NCI-H1694 treated with DMSO at 0.1 percent for 48 hours (cell line): ENCODE data around the gene FGF11.

ENCODE experiments used
- DNase-seq: peaks from one replicate; lab custom pipeline; 2025; lab: John Stamatoyannopoulos, UW

The FGF11 gene

DNA sequence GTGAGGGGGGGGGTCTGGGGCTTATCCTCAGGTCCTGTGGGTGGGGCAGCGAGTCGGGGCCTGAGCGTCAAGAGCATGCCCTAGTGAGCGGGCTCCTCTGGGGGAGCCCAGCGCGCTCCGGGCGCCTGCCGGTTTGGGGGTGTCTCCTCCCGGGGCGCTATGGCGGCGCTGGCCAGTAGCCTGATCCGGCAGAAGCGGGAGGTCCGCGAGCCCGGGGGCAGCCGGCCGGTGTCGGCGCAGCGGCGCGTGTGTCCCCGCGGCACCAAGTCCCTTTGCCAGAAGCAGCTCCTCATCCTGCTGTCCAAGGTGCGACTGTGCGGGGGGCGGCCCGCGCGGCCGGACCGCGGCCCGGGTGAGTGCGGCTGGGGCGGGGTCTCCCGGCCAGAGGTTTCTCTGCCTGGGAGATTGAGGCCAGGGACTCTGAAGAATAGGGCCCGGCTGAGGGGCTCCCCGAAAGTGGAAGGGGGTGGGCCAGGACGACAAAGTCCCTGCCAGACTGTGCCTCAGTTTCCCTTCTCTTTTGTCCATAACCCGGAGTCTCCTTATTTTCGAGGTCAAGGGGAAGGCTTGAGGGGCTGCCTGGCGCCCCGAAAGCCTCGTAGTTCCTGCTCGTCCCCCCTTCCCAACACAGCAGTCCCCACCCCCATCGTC lies at the start of gene FGF11:
FGF11 (plus strand) TSS at position 51 of the 651 bp plus-strand sequence; CDS start at position 160, 109 bp downstream.
- DNase-seq: no peak

DNA sequence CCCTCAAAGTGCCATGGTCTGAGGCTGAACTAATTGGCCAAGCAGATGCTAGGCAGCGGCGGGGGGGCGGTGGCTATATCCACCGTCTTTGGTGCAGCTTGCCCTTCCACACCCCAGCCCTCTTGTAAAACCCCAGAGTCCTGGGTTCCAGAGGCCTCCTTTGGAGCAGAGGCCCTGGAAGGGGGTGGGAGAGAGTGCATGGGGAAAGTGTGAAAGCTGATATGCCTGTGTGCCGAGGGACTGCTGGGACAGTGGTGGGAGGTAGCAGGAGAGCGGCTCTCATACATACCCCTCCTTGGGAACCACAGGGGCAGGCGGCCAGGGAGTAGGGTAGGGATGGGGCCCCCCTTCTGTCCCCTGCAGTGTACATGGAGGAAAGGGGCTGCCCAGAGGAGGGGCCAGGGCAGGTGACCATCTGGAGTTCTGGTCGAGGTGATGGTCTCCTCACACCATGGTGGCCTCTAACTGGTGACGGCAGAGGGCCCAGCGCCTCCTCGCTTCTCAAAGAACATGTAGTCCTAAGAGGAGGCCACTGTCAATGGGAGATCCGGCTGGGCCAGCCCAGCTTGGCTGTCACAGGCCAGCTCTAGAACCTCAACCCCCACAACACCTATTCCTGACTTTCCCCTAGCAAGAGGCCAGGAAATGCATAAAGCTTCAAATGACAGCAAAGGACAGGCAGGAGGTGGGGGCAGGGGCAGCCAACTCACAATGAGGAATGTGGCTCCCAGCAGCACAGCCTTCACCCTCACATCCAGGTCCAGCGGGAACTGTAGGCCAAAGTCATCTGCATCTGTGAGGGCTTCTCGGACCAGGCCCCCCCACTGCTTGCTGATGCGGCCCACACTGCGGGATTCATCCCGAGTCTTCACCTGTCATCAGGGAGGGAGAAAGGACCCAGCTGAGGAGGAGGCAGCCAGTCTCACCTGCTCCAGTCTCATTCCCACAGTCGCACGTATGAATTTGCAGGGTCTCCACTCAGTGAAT lies 49.1 kb upstream of the FGF11 start:
- no peak for DNase-seq

DNA sequence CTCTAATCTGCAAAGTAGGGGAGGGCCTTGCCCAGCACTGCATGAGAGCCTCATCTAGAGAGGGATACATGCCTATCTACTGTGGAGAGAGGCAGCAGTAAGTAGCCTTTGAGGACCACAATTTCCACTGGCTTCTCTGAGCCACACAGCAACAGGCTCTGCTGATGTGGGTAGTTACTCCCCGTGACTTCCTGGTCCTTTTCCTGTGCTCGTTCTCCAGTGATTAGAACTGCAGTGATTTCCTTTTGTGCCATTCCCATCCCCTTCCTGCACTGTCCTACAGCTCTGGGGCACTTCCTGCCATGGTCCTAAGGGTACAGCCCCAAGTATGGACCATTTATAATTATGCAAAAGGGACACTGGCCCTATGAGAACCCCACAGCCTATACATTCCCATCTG lies 48.0 kb upstream of the FGF11 start:
- no peak for DNase-seq

DNA sequence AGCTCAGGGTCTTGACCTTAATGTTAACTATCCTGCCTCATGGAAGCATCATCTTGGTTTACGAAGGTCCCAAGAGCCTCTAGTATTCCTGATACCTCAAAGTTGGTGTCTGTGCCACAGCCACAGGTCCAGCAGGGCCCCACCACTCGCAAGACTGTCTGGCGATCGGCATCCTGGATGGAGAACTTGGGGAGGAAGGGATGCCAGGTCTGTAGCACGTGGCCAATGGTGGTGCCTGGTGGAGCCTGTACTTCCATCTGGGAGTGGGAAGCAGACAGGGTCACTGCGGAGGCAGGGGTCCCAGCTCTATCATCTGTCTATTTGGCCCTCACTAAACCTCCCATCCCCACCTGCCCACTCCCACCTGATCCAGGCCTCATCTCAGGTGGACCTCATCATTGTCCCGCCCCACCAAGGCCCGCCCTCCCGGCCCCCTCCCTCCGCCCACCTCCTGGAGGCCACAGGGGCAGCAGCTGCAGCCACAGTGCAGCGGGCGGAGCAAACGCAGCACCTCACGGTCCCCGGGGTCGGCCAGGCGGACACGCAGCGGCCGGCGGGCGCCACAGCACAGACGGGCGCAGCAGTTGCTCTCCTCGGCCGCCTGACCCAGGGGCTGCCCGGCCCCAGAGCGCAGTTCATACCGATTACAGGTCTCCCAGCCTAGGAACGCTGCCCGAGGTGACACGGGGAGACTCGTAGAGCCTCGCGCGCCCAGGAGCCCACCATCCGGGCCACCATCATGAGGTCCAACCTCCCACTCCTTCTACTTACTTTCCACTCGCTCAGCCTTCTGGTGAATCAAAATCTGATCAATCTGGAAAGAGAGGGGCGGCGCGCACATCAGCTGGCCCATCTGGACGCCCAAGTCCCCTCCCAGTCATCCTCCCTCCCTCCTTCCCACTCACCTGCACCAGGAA lies 46.4 kb upstream of the FGF11 start:
- DNase-seq: no peak

DNA sequence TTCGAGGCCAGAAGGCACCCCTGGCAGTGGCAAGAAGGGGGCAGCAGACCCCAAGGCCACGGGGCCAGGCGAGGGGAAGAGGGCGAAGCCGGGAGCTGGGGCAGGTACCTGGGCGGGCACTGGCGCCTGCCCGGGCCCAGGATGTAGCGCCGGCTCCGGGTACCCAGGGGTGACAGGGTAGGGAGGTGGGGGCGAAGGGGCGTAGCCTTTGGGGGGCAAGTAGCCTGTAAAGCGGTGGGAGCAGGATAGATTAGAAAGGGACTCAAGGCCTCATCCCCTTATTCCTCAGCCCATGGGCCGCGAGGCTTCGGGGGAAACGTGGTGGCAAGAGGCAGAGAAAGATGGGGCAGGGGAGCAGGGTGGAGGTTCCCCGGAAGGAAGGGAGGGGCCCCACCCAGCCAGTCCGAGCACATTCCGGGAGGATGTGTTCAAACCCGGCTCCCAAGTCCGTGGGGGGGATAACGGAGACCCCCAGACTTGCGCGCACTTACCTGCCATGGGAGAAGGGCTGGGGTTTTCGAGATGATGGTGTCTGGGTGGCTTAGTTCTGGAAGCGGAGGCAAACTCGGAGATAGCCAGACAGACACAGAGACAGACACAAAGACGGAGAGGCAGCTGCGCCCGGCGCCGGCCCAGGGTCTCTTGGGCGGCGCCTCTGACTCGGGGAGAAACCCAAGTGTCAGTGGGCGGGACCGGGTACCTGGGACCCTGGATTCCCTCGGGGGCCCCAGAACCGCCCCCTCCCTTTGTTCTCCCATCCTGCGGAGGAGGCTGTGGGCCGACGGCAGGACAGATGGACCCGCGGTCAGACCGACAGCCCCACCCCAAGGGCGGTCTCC lies 45.5 kb upstream of the FGF11 start:
- no peak for DNase-seq

DNA sequence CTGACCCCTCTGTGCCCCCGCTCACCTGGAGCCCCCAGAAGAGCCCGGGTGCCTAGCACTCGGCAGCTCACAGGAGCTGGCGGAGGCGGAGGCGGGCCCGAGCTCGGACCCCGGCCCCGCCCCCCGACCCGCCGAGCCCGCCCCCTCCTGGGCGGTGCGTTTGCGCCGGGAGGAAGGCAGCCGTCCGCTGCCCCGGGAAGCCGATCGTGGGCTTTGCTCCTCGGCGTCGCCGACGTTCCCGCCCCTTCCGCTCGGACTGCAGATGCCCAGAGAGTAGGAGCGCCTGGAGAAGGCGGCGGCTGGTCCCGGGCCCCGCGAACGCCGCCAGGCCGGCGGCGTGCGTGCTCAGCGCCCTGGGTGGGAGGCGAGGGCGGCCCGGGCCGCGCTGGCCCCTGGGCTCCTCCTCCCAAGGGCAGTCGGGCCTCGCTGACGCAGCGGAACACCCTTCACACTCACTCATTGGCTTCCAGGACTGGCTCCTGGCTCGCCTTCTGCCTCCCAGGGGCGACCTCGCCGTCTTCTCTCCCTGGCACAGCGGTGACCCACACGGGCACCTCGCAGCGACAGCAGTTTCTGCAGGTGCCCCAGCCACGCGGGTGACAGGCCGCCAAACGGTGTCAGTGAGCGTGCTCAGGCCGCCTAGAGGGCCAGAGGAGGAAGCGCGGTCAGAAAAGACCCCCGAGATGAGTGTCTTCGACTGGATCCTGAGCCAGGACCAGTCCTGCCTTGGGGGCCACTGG lies 44.7 kb upstream of the FGF11 start, which contains the start of gene PLSCR3:
PLSCR3 (minus strand) TSS at position 74 of the 740 bp plus-strand sequence. CDS start 415 bp downstream, outside the sequence.
- DNase-seq: peak; percentile 56

DNA sequence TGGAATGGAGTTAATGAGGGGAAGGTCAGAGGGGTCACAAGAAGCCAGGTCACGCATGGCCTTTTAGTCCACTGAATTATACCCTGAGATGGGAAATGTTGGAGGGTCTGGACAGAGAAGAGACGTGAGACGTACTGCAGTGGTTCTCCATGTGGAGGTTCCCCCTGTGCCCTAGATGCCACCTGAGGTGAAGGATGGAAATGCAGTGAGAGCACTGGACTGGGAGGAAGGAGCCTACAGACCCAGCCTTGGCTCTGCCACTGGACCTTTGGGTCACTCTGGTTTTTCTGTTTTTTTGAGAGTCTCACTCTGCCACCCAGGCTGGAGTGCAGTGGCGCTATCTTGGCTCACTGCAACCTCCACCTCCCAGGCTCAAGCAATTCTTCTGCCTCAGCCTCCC lies 43.2 kb upstream of the FGF11 start:
- DNase-seq: no peak

DNA sequence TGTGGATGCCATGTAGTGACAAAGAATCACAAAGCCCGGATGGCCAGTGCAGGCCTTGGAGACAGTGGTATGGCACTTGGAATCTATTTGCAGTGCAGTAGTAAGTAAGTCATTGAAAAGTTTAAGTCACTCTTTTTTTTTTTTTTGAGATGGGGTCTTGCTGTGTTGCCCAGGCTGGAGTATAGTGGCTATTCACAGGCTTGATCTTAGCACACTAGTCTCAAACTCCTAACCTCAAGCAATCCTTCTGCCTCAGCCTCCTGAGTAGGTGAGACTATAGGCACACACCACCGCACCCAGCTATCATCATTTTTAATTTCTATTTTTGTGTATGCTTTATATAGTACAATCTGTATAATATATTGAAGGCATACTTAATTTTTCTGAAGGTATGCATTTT lies 40.7 kb upstream of the FGF11 start:
- no peak for DNase-seq

DNA sequence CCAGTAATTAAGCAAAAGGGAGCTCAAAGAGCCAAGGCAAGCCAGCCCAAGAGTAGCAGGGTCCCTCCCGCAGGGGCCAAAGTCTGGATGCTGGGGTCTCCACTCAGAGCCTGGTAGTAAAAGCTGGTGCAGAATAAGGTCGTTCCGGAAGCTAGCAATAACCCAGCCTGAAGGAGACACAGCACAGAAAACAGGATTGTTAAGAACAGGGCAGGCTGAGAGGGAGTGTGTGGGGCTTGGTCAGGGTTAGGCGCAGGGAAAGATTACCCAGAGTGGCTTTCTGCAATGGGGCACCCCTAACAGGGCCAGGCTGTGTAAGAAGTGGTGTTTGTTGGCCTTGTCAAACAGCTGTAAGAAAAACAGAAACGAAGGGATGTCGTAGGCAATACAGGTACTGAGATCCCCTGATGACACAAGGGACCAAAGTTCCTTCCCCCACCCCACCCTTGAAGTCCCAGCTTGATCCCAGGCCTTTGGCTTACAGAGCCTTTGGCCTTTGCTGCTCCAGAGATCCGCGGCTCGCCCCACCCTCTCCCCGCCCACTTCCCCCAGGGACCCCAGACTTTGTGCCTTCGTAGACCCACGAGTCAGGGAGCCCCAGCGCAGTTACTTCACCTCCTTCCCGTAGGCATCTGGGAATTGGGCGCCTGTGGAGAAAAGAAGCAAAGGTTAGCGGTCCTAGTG lies 36.1 kb upstream of the FGF11 start:
- DNase-seq: no peak

DNA sequence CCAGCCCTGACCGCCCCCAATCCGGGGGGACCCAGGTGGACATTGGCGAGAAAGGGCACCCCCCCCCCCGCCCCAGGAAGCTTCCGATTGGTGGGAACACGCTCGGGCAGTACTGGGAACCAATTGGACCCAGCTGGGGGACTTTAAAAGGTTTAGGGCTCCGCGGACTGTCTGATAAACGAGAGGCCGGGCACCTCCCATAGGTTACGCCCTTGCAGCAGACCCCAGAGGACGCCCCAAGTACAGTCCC lies 35.7 kb upstream of the FGF11 start:
- DNase-seq: peak; percentile 52

DNA sequence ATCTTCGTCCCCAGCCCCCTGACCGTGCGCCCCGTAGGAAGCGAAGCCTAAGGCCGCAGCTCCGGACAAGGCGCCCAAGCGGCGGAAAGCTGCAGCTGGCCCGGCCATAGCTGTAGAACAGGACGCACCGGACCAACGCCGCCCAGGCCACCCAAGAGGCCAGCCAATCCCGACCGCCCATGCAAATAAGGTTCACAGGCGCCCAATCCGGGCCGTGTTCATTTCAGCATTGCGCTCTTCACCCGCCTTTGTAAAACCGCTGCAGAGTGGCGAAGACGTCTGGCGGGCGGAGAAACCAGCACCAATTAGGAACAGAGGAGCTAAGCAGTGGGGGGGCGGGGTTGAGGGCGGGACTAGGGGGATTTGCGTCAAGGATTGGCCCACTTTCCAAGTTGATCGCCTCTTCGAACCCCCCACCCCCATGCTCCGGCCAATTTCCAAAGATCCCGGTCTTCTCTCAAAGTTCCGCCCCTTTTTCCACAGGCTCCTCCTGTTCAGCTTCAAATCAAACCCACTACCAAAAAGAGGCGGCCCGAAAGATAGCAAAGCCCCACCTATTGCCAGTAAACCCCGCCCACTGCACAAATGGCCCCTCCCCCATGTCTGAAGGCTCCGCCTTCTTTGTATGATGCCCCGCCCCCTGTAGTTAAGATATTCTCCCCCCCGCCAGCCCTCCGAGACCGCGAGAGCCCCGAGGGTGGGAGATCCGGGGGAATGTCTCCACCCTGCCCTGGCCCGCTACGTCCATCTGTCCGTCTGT lies 35.2 kb upstream of the FGF11 start, which contains the start of gene TMEM256:
TMEM256 (minus strand) TSS at position 121 of the 760 bp plus-strand sequence; CDS start at position 108, 13 bp downstream.
- peak; percentile 97 for DNase-seq

DNA sequence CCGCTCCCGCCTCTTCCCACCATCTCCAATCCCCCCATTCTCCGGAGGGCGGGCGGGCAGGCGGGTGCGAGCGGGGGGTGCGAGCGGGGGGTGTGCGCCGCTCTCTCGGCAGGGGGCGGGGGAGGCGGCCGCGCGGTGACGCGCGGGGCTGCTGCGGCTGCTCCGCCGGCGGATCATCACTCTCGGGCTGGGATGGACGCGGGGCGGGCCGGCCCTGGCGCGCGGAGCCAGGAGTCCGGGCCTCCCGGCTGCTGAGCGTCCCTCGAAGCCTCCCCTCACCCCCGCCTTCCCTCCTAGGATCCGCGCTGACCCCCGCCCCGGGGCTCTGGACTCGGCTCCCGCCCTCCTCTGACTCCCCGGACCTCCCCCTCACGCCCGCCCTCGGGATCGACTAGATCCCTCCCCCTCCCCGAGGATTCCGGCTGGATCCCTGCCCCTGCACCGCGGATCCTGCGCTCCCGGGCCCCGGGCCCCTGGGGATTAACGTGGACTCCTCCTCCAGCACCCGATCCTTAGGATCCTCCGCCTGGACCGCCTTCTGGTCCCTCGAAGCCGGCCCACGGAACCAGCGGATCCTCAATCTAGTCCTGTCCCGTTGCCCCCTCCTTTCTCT lies 34.5 kb upstream of the FGF11 start:
- DNase-seq: no peak

DNA sequence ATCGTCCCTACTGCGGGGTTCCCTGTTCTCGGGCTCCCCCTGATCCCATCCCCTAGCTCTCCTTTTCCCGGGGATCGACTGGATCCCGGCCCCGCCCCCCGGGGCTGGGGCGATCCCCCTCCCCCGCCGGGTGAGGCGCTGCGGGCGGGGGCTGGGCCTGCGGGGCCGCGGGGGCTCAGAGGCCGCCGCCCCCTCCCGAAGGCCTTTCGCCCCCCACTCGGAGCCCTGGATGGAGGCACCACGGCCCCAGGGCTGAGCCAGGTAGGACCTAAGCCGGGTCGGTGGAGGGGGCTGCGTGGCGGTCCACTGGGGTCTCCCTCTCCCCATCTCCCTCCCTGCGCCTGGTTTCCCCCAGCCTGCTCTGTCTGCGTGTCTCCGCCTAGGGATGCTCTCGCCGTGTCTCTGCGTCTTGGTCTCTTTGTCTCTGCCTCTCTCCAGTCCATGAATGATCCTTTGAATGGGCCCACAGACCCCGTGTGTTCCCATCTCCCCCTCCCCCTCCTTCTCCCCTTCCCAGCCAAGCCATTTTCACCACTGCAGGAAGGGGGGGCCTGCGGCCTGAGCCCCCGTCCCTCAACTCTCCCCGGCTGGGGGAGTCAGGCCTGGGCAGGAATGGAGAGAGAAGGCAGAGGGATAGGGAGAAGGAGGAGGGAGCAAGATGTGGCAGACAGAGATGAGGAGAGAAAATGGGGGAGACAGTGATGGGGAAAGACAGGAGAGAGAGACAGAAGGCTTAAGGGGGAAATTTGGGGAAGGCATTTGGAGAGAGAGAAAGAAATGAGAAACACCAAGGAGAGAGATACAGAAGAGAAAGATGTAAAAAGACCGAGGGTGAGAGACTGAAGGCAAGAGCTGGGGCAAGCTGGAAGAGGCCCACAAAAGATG lies 33.7 kb upstream of the FGF11 start:
- DNase-seq: peak; percentile 11

DNA sequence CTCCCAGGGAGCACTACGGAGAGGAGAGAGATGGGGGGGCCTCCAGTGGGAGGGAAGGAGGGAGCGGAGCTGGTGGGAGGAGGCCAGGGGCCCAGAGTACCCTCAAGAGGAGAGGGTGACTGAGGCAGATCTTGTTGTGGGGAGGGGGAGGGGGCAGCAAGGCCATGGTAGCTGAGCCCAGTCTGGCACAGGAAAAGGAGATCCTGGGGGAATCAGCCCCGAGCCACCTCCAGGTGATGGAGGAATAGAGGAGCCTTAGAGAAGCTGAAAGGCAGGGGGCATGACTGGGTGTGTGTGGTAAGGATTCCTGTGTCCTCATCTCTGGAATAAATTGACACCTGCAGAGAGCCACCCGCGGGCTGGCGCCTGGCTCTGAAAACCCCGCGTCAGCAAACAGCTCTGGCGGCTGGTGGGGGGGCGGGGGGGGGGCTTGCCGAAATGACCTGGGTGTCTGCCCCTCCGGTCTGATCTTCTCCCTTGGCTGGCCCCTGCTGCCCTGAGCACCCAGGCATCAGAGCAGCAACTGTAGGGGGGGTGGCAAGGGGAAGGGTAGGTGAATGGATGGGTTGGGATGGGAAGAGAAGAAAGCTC lies 33.0 kb upstream of the FGF11 start:
- no peak for DNase-seq

DNA sequence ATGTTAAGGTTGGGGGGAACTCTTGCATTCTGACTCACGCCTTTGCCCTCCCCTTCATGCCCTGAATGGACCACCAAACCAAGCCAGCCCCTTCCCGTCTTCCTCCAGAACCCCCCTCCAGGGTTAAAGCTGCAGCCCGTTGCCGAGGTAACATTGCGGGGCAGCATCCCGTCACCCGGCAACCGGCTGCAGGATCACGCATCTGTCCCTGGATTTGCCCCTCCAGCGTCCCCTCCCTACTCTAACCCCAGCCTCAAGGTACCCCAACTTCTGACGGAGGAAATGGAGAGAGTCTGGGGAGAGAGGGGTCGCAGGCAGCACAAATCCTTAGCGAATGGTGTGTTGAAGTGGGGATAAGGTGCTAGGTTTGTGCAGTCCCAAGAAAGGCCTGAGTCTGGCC lies 32.2 kb upstream of the FGF11 start:
- no peak for DNase-seq

DNA sequence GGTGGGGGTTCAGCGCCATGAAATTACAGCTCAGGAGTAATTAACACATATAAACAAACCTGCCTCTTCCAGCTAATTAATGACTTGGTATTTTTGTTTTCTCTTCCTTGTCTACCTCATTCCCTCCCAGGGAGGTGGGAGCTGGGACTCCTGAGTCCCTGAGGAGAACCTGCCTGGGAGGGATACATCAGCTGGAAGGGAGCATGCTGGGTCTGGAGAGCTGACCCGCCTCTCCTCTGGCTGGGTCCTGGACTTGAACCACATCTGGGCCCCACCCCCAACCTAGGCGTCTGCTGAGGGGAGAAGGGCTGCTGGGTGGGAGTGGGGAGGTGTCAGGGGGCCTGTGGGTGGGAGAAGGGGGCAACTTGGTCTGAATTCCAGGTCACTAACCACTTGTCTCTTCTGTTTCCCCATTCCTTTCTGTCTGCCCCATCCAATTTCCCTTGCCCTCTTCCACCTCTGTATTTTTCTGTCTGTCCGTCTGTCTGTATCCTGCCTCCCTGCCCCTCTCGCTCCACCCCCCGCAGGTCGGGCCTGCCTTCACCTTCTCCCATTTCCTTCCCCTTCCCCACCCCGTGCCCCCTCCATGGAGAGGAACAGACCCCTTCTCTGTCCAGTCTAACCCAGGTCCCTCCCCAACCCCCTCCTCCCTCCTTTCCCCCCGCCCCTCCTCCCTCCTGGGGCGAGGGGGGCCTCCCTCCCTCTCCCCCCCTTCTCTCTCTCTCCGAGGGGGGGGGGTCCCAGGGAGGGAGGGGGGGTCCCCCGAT lies 31.6 kb upstream of the FGF11 start, which contains the start of gene NLGN2:
NLGN2 (plus strand) TSS at position 361 of the 767 bp plus-strand sequence. CDS start 411 bp downstream, outside the sequence.
- no peak for DNase-seq
